Naive thymus-derived CD4-positive, alpha-beta T cell (primary cell): ENCODE data around the gene CBX5. TPM values are rescaled to one million over a fixed set of nuclear protein-coding genes. Genes with fewer than 3 reads are reported as not detected.
"Not testable (repeated sequence)": the region's sequence is repeated elsewhere in the genome, so short reads cannot be mapped to it uniquely, and the experiment has no call there.

ENCODE experiments used
- ATAC-seq: fragments of 150-1000 bp; cut with Tn5 transposase; 2 replicates; pipeline ENCODE4 v1.10.0; 2021; ENCODE audit warnings: mild to moderate bottlenecking, moderate library complexity
- CTCF ChIA-PET: fragments of 350-600 bp; sonication (Branson Sonifier 250); formaldehyde crosslinking; loops from one replicate; lab custom pipeline; 2021; ENCODE audit warnings: antibody characterized with exemption; lab: Charles Lee
- POLR2A ChIA-PET: fragments of 350-600 bp; sonication (Branson Sonifier 250); formaldehyde crosslinking; loops from one replicate; lab custom pipeline; 2021; ENCODE audit warnings: antibody characterized with exemption, inconsistent platforms; lab: Charles Lee
- DNase-seq, 9 donors: peaks; one replicate each; pipeline versions ENCODE4 v3.0.0 to v3.0.0-alpha.2; 2020 to 2022; ENCODE audit warnings: mixed read lengths in 1 of 9
- H3K27ac ChIP-seq: one replicate; pipeline ENCODE4 v1.7.0; 2013; ENCODE audit warnings: mild to moderate bottlenecking, low read depth, low read length, moderate library complexity
- H3K27me3 ChIP-seq, 2 donors: one replicate each; pipeline ENCODE4 v1.7.0; 2013; ENCODE audit warnings: low read length in 2 of 2, mild to moderate bottlenecking in 2 of 2, moderate library complexity in 2 of 2; ENCODE audit not compliant: control insufficient read depth in 2 of 2, insufficient read depth in 2 of 2
- H3K36me3 ChIP-seq, 3 experiments: 1 replicate in 2 of 3; 2 replicates in 1 of 3; pipeline ENCODE4 v1.7.0; 2013; ENCODE audit warnings: low read length in 3 of 3, mild to moderate bottlenecking in 3 of 3, moderate library complexity in 1 of 3; ENCODE audit not compliant: insufficient read depth in 3 of 3, control insufficient read depth in 2 of 3
- H3K4me1 ChIP-seq, 2 donors: one replicate each; pipeline ENCODE4 v1.7.0; 2013; ENCODE audit warnings: low read length in 2 of 2, mild to moderate bottlenecking in 2 of 2, moderate library complexity in 1 of 2; ENCODE audit not compliant: control insufficient read depth in 2 of 2, insufficient read depth in 2 of 2
- H3K4me3 ChIP-seq: 2 replicates; pipeline ENCODE4 v1.7.0; 2013; ENCODE audit warnings: mild to moderate bottlenecking, low read length
- H3K9me3 ChIP-seq, 3 experiments: 1 replicate in 2 of 3; 2 replicates in 1 of 3; pipeline ENCODE4 v1.7.0; 2013; ENCODE audit warnings: low read length in 3 of 3; ENCODE audit not compliant: control insufficient read depth in 2 of 3
- H3K27ac Mint-ChIP-seq, 9 donors: one replicate each; pipeline ENCODE4 v1.8.0; 2020 to 2022; ENCODE audit warnings: mixed read lengths in 9 of 9, mild to moderate bottlenecking in 8 of 9, moderate library complexity in 5 of 9, inconsistent platforms in 2 of 9
- H3K27me3 Mint-ChIP-seq, 5 donors: one replicate each; pipeline ENCODE4 v1.8.0; 2021 to 2022; ENCODE audit warnings: mixed read lengths in 5 of 5, mild to moderate bottlenecking in 1 of 5
- H3K36me3 Mint-ChIP-seq, 5 donors: one replicate each; pipeline ENCODE4 v1.8.0; 2020 to 2022; ENCODE audit warnings: mixed read lengths in 5 of 5, mild to moderate bottlenecking in 3 of 5, inconsistent platforms in 1 of 5
- H3K4me1 Mint-ChIP-seq, 7 donors: one replicate each; pipeline ENCODE4 v1.8.0; 2020 to 2022; ENCODE audit warnings: mixed read lengths in 7 of 7, mild to moderate bottlenecking in 3 of 7, inconsistent platforms in 1 of 7
- H3K4me3 Mint-ChIP-seq, 10 donors: one replicate each; pipeline ENCODE4 v1.8.0; 2020 to 2022; ENCODE audit warnings: mild to moderate bottlenecking in 10 of 10, mixed read lengths in 10 of 10, moderate library complexity in 6 of 10, inconsistent platforms in 2 of 10
- H3K9me3 Mint-ChIP-seq, 11 donors: one replicate each; pipeline ENCODE4 v1.8.0; 2020 to 2022; ENCODE audit warnings: mixed read lengths in 11 of 11, mild to moderate bottlenecking in 4 of 11, inconsistent platforms in 1 of 11, moderate library complexity in 1 of 11
- intact Hi-C, 2 donors: fragments of 100-400 bp; cut with micrococcal nuclease; formaldehyde crosslinking; loops; one replicate each; pipeline ENCODE4 v1.15.1; 2023
- polyA plus RNA-seq, 2 donors: library from polyadenylated mRNA; unstranded; fragments of 300-500 nt; fragmentation: Illumina TruSeq; gene quantifications; one replicate each; pipeline ENCODE4 v1.2.3, GENCODE V29; 2021
- total RNA-seq, 6 experiments: library from RNA in 5 of 6; stranded (reverse) in 5 of 6; gene quantifications; 1 replicate in 5 of 6; 2 replicates in 1 of 6; pipeline ENCODE4 v1.2.3 and lab custom pipeline; 2021 to 2026

The CBX5 gene
- total and polyA plus RNA-seq, 7 experiments from 2014 or later, result 28.2 to 133 (median 51.9) TPM

GRCh38 chr12:54227927-54228326 lies 52.0 kb downstream of the CBX5 start:
- not testable (repeated sequence) for H3K9me3 Mint-ChIP-seq, H3K9me3 ChIP-seq

DNA sequence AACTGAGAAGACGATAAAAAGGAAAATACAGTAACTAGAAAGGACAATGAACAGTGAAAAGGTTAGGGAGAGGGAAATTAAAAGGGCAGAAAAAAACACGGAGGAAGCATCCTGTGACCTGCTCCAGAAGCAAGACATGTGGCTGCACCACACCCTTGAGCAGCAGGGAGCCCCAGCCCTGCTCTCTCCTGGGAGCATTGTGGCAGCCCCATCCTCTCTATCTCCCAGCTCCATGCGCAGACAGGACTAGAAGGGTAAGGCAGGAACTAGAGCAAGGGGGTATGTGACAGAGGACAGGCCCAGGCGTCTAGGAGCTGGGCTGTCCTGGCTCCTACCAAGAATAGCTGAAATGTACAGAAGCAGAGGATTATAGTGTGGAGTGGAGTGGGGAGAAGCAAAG lies 52.5 kb downstream of the CBX5 start:
- Mint-ChIP-seq H3K27me3 (peaks cover 0 to 2% (median 0%) of the 10 kb centered on the region in 5 donors), H3K4me3 (no peak overlapping the region)
- intact Hi-C loops, result no loop called here

More at GRCh38 chr12:54227927-54228326, 52.0 kb downstream of the CBX5 start:
- H3K4me3 Mint-ChIP-seq, H3K4me3 ChIP-seq, intact Hi-C loops, ATAC-seq, H3K27ac ChIP-seq, DNase-seq, H3K27me3 Mint-ChIP-seq, H3K36me3 ChIP-seq, H3K27me3 ChIP-seq, H3K36me3 Mint-ChIP-seq, H3K4me1 ChIP-seq, H3K27ac Mint-ChIP-seq: not testable (repeated sequence)
- peaks cover 0 to 15% (median 8%) of the 10 kb centered on the region in 7 donors for H3K4me1 Mint-ChIP-seq
- CTCF ChIA-PET, result interaction anchor here (0.6 to 1.2 kb wide), 4 partner anchors 18 to 196 kb away, joined by 3 to 5 read pairs (median 4); no protein-coding TSS in a partner anchor
- POLR2A ChIA-PET, result interaction anchor here (0.8 kb wide), 1 partner anchor 19 kb away, joined by 3 read pairs; no protein-coding TSS in a partner anchor

DNA sequence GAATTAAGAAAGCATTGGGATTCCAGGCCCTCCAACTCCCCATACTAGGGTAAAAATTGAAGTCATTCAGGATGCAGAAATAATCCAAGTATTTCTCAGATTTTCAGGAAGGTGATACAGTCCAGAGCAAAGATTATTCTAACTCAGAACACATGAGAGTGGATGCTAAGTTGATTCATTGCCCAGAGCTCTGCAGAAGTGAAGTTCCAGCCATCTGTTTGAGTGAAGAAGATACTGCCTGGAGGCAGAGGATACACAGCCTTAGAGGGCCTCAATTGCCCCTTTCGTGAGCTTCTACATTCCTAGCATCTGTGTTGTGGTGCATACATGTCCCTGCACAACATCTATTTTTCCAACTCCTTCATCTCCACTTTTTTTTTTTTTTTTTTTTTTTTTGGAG lies 54.3 kb downstream of the CBX5 start:
- Mint-ChIP-seq H3K27ac (peak overlapping the region in 1 of 9 donors; percentile 19), H3K4me1 (peaks cover 0 to 9% (median 7%) of the 10 kb centered on the region in 7 donors), H3K27me3 (peaks cover 0 to 2% (median 0%) of the 10 kb centered on the region in 5 donors), H3K4me3 (no peak overlapping the region), H3K36me3 (no peaks in the 10 kb centered on the region), H3K9me3 (no peaks in the 10 kb centered on the region)
- Histone ChIP-seq H3K36me3 (peaks cover 0 to 4% (median 0%) of the 10 kb centered on the region in 3 experiments), H3K4me1 (no peaks in the 10 kb centered on the region), H3K27me3 (no peaks in the 10 kb centered on the region), H3K9me3 (no peaks in the 10 kb centered on the region), H3K27ac (no peak overlapping the region), H3K4me3 (no peak overlapping the region)
- intact Hi-C loops, result no loop called here
- ChIA-PET POLR2A (interaction anchor here (0.9 kb wide), 1 partner anchor 9 kb away, joined by 3 read pairs; no protein-coding TSS in a partner anchor), CTCF (interaction anchor here (2.7 kb wide), 1 partner anchor 11 kb away, joined by 9 read pairs; no protein-coding TSS in a partner anchor)
- no peak for DNase-seq
- ATAC-seq, result no peak

More for the DNA sequence above, 52.5 kb downstream of the CBX5 start:
- Mint-ChIP-seq H3K9me3 (no peaks in the 10 kb centered on the region), H3K4me1 (peaks cover 0 to 15% (median 8%) of the 10 kb centered on the region in 7 donors), H3K36me3 (no peaks in the 10 kb centered on the region), H3K27ac (peak overlapping the region in 1 of 9 donors; percentile 47)
- Histone ChIP-seq H3K27ac (no peak overlapping the region), H3K4me1 (no peaks in the 10 kb centered on the region), H3K9me3 (no peaks in the 10 kb centered on the region), H3K36me3 (peaks cover 0 to 4% (median 0%) of the 10 kb centered on the region in 3 experiments), H3K27me3 (no peaks in the 10 kb centered on the region), H3K4me3 (no peak overlapping the region)
- POLR2A ChIA-PET, result interaction anchor here (0.8 kb wide), 1 partner anchor 19 kb away, joined by 3 read pairs; no protein-coding TSS in a partner anchor
- ATAC-seq, result no peak
- DNase-seq, result no peak
- CTCF ChIA-PET, result interaction anchor here (1.0 to 1.2 kb wide), 2 partner anchors 18 to 151 kb away, joined by 3 to 4 read pairs; no protein-coding TSS in a partner anchor

- no peak overlapping the region for H3K27ac Mint-ChIP-seq
- peaks cover 6 to 17% (median 10%) of the 10 kb centered on the region in 7 donors for H3K4me1 Mint-ChIP-seq
- no peaks in the 10 kb centered on the region for H3K36me3 Mint-ChIP-seq
- POLR2A ChIA-PET, result no interaction called here
- no peak for DNase-seq
- H3K4me3 Mint-ChIP-seq, result no peak overlapping the region
- Histone ChIP-seq H3K27me3 (no peaks in the 10 kb centered on the region), H3K4me3 (no peak overlapping the region), H3K36me3 (no peaks in the 10 kb centered on the region), H3K4me1 (peaks cover 0 to under 1% of the 10 kb centered on the region in 2 donors), H3K27ac (no peak overlapping the region), H3K9me3 (no peaks in the 10 kb centered on the region)
- H3K27me3 Mint-ChIP-seq, result peaks cover 0 to 13% (median 0%) of the 10 kb centered on the region in 5 donors
- no peak for ATAC-seq
- CTCF ChIA-PET, result interaction anchor here (1.5 kb wide), 1 partner anchor 137 kb away, joined by 3 read pairs; no protein-coding TSS in a partner anchor
- no peaks in the 10 kb centered on the region for H3K9me3 Mint-ChIP-seq
- intact Hi-C loops, result no loop called here
Measured at GRCh38 chr12:54222609-54223008, 57.3 kb downstream of the CBX5 start.

DNA sequence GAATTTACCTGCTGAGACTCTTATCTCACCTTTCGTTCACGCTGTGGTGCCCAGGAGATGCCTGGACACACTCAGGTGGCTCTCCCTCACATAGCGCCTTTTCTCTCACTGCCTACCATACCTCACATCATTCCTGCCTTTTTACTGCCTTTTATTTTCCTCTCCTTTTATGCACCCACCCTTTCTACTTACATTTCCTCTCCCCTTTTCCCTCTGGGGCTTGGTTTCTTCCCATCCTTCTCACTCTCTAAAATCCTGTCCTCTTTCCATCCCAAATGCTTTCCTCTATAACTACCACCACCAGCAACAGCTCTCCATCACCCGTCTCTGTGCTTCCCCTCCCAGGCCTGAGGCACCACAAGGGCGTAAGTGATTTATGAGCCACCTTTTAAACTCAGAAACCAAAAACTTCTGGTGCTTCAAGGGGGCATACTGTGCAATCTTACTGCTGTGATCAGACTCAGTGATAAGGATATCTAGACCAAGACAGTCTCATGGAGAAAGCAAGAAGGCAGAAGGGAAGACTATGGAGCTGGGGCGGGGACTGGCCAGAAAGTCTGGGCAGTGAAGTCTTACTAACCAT lies 58.4 kb downstream of the CBX5 start:
- ATAC-seq, result no peak
- Histone ChIP-seq H3K27ac (no peak overlapping the region), H3K4me3 (no peak overlapping the region), H3K9me3 (no peaks in the 10 kb centered on the region), H3K4me1 (peaks cover 10 to 12% of the 10 kb centered on the region in 2 donors), H3K27me3 (no peaks in the 10 kb centered on the region), H3K36me3 (no peaks in the 10 kb centered on the region)
- no peaks in the 10 kb centered on the region for H3K36me3 Mint-ChIP-seq
- intact Hi-C loops, result no loop called here
- CTCF ChIA-PET, result interaction anchor here (1.5 kb wide), 1 partner anchor 138 kb away, joined by 3 read pairs; no protein-coding TSS in a partner anchor
- POLR2A ChIA-PET, result no interaction called here
- no peaks in the 10 kb centered on the region for H3K9me3 Mint-ChIP-seq
- no peak overlapping the region for H3K4me3 Mint-ChIP-seq
- H3K27ac Mint-ChIP-seq, result no peak overlapping the region
- peaks cover 0 to 19% (median 4%) of the 10 kb centered on the region in 5 donors for H3K27me3 Mint-ChIP-seq
- DNase-seq, result no peak
- peaks cover 15 to 28% (median 20%) of the 10 kb centered on the region in 7 donors for H3K4me1 Mint-ChIP-seq

GRCh38 chr12:54220567-54220966 lies 59.4 kb downstream of the CBX5 start:
- POLR2A ChIA-PET, result interaction anchor here (0.5 kb wide), 1 partner anchor 194 kb away, joined by 3 read pairs; no protein-coding TSS in a partner anchor
- Mint-ChIP-seq H3K4me1 (peaks cover 18 to 37% (median 26%) of the 10 kb centered on the region in 7 donors), H3K27ac (no peak overlapping the region), H3K27me3 (peaks cover 0 to 19% (median 4%) of the 10 kb centered on the region in 5 donors), H3K9me3 (no peaks in the 10 kb centered on the region), H3K4me3 (peak overlapping the region in 2 of 10 donors; percentile 12 to 31), H3K36me3 (no peaks in the 10 kb centered on the region)
- Histone ChIP-seq H3K27me3 (no peaks in the 10 kb centered on the region), H3K27ac (no peak overlapping the region), H3K36me3 (no peaks in the 10 kb centered on the region), H3K9me3 (no peaks in the 10 kb centered on the region), H3K4me3 (no peak overlapping the region), H3K4me1 (peaks cover 20 to 21% of the 10 kb centered on the region in 2 donors)
- ATAC-seq (no peak), DNase-seq (no peak)
- intact Hi-C loops, result loop anchor here (1.0 kb wide), 4 partner anchors 104 to 159 kb away; no protein-coding TSS in a partner anchor
- CTCF ChIA-PET, result interaction anchor here (0.6 kb wide), 2 partner anchors 76 to 482 kb away, joined by 3 to 4 read pairs; no protein-coding TSS in a partner anchor
